NCI-H1092 (cell line): ENCODE results near the gene PRELID3B.
A peak's percentile ranks its signal among the peaks of the same experiment; 100 is the strongest.

Experiments used
- DNase-seq: peaks from one replicate; lab custom pipeline; 2025; lab: John Stamatoyannopoulos, UW

PRELID3B gene

DNA sequence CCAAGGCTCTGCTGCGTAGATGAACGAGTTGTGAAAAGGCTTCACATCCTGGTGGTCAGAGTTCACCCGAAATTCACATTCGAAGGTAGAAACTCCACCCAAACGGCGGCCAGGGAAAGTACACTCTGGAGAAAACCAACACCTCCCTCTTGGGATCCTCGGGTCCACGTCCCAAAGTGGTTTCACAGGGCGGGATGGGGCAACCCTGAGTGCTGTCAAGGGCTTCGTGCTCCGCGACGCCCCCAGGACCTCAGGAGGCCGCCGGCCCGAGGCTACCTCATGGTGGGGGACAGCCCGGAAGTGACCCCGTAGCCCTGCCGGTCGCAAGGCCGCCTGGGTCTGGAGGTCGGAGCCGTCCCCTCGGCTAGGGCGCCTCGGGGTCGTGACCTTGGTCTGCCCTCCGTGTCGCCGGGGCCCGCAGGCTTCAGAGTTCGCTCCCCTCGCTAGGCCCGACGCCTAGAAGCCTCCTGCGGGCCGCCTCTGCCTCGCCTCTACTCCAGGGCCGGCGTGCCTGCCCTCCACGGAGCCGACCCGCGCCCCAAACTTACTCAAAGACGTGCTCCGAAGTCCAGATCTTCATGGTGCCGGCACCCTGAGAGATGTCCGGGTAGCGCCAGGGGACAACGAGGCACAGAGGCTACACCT, at the start of gene PRELID3B:
PRELID3B (minus strand) TSS at position 636 of the 645 bp plus-strand sequence; CDS start at position 580, 56 bp downstream.
- DNase-seq, result no peak

DNA sequence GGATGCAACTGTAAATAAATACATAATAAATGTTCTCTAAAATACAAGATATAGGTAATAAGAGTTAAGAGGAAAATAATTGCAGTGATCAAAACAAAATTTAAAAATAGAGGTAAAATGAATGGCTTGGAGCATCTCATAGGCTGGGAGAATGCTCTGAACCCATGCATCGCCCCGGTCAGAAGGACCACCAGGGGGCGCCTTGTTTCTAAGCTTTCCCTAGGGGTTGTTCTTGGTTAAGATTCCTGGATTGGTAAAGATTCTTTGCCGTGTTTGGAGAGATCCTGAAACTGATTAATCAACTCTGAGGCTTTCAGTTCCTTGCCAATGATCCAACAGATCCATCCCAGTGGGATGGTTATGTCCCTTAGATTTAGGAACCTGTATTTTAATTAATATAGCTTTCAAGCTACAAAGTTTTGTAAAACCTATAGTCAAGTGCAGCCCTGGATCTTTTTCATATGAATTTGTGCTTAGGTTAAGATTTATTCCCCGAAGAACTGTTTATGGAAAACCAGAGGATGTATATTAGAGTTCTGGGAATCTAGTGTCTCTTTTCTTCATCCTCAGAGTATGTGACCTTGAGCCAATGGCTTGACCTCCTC, 45.3 kb upstream of the PRELID3B start:
- peak; percentile 24 for DNase-seq

DNA sequence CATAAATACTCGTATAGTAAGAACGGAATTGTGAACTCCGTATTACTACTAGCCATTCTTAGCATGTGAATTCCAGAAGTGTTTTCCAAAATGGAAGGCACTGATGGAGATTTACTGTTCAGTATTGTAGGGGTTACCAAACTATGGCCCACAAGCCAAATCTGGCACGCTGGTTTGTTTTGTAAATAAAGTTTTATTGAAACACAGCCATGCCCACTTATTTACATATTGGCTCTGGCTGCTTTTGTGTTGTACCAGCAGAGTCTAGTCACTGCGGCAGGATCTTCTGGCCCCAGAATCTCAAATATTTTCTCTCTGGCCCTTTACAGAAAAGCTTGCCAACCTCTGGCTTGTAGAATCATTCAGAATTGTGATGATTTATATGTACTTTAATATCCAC, 44.3 kb upstream of the PRELID3B start:
- no peak for DNase-seq

DNA sequence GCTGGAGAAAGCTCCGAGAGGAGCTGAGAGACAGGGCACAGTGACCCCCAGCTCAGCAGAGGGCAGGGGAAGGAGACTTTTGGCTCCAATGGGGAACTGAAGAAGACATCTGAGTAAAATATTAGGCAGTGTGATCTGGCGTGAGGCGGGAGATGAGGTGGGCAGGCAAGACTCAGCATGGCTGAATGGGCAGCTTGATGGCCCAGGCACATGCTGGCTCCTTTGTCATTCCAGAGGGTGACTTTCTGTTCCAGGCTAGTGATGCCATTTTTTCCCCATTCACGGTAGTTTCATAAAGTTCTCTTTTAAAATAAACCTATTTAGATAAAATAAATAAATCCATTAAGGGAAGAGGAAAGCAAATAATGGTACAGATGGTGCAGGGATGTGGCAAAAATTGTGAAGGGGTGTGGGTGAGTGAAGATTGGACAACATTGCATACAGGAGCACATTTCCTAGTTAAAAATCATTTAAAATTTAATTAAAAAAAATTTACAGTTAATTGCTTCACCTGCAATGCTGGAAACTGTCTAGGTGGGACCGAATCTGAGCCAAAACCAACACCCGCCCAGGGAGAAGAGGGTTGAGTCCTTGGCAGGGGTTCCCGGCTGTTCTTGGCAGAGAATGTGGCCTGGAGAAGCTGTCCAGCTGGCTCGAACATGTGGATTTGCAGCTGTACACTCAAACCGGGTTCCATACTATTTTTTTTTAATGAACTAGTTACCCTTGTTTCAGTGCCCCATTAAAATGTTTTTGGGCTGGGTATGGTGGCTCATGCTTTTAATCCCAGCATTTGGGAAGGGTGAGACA, 41.7 kb upstream of the PRELID3B start:
- no peak for DNase-seq

DNA sequence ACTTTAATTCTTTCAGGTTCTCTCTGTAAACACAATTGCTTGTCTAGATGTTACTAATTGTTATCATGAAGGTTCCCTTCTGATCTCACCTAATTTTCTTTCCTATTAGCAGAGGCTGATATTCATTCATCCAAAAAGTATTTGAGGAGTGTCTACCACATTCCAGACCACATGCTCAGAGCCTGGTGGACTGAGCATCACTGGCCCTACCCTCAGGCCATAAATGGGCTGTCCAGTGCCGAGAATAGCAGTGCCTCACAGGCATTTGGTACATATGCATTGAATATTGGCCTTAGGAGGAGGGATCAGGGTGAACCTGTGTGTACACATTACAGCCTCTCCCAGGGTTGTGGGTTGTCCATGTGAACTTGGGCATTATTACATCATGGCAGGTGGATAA, 40.4 kb upstream of the PRELID3B start:
- no peak for DNase-seq

DNA sequence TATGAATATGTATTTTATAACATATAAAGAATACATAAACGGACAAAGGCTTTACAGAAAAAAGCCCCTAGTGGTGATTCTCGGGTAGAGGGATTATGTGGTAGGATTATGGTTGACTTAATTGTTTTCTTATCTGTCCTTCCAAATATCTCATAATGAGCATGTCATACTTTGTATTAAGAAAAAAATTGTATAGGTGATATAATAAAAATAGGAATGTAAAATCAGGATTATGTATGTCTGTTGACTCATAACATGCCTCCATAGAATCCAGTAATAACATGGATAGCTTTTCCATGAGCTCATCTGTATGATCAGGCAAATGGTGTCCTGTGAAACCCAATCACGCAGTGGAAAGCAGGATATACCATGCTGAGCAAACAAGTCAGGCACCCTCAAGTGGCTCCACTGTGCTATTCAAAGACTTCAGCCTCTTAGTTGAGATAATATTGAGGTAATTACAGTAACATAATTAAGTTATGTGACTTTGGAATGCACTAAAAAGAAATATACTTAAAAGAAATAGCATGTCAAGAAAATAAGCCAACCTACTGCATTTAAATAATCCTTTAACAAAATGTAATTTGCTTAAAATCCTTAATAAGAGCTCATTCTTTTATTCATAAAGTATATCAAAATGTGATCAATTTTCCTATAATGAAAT, 39.6 kb upstream of the PRELID3B start:
- DNase-seq, result no peak

DNA sequence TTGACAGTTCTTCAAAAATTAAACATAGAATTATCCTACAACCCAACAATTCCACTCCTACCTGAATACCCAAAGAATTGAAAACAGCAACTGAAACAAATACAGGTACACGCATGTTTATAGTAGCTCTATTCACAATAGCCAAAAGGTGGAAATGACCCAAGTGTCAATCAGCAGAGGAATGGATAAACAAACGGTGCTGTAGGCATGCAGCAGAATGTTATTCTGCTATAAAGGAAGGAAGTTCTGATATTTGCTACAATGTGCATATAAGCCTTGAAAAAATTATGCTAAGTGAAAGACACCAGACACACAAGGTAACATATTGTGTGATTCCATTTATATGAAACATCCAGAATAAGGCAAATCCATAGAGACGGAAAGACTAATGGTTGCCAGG, 38.5 kb upstream of the PRELID3B start:
- DNase-seq, result no peak

DNA sequence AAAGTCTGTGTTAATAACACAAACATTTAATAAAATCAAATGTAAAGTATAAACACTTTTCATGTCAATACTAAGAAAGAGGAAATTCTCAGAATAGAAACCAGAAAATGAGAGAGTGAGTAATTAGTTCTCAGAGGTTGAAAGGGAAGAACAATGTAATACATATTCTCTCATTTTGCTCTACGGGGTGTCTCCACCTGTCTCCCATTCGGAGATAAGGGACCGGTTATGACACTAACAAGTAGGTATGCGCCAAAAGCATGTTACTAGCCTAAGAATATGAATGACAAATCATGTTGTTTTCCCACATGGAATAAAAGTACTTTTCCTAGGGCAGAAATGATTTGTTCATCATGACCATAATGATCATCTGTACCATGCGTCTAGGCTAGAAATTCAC, 35.6 kb upstream of the PRELID3B start:
- no peak for DNase-seq

DNA sequence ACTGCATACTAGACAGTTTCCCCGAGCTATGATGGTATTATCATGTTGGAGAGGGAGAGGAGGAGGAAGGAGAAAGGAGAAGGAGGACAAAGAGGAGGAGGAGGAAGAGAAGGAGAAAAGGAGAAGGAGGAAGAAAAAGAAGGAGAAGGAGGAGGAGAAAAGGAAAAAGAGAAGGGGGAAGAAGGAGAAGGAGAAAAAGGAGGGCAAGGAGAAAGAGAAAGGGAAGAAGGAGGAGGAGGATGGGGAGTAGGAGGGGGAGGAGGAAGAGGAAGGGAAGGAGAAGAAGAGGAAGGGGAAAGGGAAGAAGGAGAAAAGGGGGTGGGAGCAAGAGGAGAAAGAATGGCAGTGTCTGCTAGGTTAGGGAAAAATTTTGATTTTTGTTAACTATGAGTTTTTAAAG, 35.1 kb upstream of the PRELID3B start:
- DNase-seq, result no peak

DNA sequence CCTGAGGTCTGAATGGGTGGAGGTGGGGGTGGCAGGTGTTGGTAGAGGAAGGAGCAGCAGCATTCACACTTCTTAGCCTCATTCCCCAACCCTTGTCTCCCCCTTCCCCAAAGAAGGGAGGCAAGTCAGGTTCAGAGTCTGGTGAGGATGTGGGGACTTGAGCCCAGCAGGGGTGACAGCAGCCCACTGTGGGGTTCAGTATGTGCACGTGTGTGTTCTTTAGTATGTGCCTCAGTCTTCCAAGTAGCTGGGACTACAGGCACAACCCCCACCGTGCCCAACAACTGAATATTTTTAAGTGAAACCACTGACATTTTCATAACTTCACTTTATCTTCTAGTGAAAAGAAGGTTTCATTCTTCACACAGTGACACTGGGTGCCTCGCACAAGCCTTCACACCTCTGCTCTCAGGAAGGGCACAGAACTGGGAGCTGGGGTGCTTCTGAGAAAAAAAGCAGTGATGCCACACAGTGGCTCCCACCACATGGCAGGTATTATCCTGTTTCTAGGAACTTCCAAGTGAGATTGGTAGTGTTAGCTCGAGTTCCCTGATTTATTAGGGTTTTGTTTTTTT, 33.4 kb upstream of the PRELID3B start:
- DNase-seq, result no peak

DNA sequence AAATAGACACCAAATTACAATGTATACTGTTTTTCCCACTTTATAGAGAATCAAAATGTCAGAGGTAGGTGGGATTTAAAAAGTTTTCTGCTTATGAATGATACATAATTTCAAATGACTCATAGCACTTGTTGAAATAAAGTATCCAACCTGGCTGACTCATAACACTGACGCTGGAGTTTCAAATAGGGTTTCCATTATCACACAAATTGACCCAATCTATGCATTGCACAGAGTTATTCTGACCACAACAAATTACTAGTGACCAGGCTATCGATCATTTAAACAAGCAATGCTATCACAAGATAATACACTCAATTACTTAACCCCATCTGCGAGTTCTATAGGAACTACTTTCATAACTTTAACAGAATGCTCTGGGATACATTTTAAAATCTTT, 31.9 kb upstream of the PRELID3B start:
- DNase-seq, result no peak

DNA sequence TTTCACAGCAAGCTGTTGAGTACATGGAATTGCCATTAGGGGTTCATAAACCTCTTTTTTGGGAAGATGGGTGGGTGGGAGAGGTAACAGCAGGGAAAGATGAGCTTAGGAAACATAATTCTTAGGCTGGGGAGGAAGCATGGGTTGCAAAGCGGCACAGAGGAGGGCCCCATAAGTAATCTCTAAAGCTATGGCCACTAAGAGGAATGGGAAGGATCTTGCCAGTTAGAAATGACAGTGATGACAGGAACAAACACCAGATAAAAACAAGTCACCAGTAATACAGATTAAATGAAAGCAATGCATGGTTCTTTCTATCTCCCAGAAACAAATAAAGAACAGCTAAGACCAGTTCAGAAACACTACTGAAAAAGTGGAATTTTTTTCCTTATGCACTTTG, 31.0 kb upstream of the PRELID3B start:
- DNase-seq, result no peak

DNA sequence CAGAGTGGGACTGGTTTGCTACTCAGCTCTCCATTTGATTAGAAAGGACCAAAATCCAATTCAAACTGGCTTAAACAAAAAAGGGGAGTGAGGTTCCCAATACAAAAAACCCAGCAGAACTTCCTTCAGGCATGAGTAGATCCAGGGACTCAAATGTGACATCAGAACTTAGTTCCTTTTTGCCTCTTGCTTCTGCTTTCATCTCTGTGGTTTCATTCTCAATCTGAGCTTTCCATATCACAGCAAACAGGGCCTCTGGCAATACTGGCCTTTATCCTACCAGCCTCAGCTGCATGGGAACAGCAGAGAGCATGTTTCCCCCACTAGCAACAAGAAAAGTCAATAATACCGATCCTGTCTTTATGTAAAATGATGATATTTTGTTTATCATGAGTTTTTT, 28.6 kb upstream of the PRELID3B start:
- no peak for DNase-seq

DNA sequence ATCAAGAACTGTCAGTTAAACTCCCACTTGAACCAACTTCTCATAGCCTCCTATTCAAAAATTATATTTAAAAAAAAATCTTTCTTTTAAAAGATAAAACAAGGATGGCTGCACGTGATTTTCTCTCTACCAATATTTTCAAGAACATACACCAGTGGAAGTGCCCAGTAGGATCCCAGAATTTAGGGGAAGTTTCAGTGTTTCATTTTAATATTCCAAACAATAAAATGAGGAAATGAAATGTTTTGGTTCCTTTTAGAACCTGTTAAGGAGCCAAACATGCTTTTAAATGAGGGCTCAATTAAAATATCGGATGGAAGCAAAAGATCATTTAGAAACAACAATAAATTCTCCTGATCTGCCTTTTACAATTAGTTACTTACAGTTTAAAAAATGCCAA, 26.4 kb upstream of the PRELID3B start:
- no peak for DNase-seq

DNA sequence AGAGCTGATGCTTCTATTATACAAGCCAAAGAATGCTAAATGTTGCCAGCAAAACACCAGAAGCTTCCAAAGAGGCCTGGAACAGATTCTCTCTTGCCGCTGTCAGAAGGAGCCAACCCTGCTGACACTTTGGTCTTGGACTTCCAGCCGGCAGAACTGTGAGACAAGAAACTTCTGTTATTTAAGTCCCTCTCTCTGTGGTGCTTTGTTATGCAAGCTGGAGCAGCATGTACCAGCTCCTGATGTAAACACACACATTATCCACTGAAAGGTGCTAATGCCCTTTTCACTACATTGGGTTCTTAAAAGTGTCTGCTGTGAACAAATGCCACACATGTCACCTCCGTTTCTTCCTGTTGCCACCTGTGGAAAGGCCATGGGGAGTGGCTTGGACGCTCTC, 25.9 kb upstream of the PRELID3B start:
- no peak for DNase-seq

DNA sequence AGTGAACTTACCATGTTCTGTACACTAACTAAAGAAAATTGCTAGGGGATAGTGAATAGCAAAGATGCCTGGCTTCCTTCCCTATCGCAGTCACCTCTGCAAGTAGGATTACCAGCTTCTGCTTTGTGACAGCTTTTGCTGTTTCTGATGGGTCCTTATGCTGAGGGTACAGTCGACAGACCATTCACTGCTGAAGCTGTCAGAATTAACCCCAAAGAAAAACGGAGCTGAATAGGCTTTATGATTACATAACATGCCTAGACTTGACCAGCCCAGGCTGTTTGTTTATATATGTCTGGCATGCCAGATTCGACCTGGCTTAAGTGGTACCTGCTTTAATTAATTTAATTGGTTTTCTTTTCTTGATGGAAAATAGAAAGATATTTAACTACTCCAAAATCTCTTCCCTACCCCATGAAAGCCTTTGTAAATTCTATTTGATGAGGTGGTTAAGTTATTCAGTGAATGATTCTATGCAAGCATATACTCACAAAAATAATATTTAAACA, 21.7 kb upstream of the PRELID3B start:
- no peak for DNase-seq

DNA sequence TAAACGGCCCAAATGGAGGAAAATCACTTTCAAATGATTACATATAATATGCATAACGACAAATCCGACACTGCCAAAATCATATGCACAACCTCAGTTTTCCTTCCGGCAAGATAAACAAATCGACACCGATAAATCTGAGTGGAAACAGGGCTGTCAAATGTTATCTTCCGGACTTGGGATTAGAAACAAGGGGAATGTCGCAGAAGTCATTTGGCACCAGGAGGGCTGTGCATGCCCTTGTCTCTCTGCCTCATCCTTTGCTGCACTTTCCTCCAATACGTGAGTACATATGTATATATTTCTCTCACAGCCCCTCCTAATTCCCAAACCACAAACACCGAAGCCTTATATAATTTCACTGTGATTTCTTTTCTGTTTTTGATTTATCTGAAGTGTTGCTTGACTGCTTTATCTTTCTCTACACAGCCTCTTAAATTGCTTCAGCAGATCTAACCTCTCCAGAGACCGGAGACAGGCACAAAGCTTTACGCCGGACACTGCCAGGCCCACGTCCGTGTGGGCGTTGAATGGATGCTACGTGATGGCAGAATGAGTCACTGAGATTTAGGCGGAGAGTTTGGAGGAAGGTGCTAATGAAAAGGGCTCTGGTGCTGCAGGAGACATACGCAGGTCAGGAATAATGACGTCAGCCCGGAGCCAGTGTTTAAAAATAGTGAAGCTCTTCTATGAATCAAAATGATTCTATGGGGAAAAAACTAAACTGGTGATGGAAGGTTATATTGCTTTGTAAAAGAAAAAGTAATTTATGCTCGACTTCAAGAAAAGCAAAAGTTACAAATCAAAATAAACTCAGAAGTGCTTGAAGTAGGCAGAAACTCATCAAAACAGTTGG, 21.0 kb upstream of the PRELID3B start:
- no peak for DNase-seq

DNA sequence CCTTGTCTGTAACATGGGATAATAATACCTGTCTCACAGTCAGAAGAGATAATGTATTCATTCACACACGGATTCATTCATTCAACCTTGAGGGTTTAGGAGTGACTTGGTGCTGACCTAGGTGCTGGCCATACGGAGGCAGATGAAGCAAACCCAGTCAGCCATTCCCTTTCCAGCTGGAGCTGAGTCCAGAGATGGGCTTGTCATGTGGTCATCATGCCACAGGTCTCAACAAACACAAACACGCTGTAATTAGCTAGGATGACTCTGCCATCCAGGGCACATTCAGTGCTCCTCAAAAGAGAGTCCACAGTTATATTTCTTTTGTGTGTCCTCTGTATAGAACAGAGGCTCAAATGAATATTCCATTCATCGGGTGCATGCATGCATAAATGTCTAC, 19.5 kb upstream of the PRELID3B start:
- DNase-seq, result no peak

DNA sequence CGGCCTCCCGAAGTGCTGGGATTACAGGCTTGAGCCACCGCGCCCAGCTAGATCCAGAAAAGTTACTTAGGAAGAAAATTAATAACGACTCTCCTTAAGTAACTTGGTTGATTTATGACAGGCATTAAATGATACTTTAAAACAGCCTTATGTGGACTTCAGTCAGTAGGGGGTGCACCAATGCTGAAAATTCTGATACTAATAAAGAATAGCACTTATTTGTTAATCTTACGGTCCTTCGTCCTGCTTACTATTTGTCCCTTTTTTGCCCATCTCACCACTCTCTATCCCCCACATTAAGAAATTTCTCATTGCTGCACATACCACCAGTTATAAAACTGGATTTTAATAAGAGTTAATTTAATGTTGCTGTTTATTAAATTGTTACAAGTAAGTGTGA, 12.7 kb upstream of the PRELID3B start:
- no peak for DNase-seq

DNA sequence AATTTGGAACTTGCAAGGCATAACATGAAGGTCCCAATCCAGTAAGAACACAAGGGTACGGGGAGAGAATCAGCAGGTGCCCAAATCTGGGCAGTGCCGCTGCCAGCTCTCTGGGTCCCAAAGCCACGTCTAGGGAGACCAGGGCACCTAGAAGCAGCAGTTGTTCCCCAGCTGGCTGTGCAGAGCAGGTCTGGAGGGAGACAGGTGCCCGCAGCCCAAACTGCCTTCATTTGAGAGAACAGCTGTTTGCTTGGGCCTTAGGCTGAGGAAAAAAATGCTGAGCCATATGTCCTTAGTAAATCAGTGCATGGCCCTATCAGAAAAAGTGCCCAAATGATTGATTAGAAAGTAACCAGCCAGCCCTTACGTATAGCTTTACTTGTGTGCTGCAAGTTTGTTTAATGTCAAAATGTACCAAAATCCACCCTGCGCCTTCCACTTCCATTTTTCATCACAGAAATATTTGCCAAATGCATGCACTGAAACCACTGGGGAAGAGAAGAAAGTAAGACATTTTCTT, 9.1 kb upstream of the PRELID3B start:
- no peak for DNase-seq

DNA sequence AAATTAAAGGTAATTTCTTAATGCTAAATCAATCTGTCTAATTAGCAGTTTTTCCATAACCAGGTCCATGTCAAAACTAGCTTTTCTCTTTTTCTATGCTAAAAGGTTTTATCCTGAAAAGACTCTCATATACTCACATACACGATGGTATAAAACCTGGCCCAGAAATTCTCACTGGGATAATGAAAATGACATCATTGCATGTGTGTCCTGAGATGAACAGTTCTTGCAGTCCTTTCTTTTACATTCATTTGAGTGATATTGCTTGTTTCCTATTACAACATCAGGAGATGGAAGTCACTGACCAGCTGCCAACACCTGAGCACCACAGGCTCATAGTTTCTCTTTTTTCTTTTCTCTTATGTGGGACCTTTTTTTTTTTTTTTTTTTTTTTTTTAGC, 7.9 kb upstream of the PRELID3B start:
- no peak for DNase-seq
